Measurements from ENCODE around the gene TBCK. TPM values are rescaled to one million over a fixed set of nuclear protein-coding genes. Genes with fewer than 3 reads are reported as not detected.

TBCK gene
- total RNA-seq, 1 donor from 2014 or later: 36.1 TPM

GRCh38 chr4:106201373-106201772 is 114.6 kb downstream of the TBCK start:
- Histone ChIP-seq H3K27ac (no peak overlapping the region), H3K4me1 (no peaks in the 10 kb centered on the region), H3K36me3 (no peaks in the 10 kb centered on the region), H3K27me3 (no peaks in the 10 kb centered on the region), H3K4me3 (no peak overlapping the region), H3K9me3 (no peaks in the 10 kb centered on the region)
- intact Hi-C loops (cut with DNase I): no loop called here
- DNase-seq (ENCODE audit: extremely low spot score in 2 of 2): no peak
- no peak for TF ChIP-seq POLR2AphosphoS5 (IDR thresholded peaks at IDR 0.05; ENCODE audit: insufficient read depth in 1 of 2, low read depth in 1 of 2)
- no peak for TF ChIP-seq POLR2A (IDR thresholded peaks at IDR 0.05)
- TF ChIP-seq CTCF (IDR thresholded peaks at IDR 0.05): no peak

- intact Hi-C loops (cut with DNase I): no loop called here
- Histone ChIP-seq H3K9me3 (no peaks in the 10 kb centered on the region), H3K4me1 (no peaks in the 10 kb centered on the region), H3K27me3 (no peaks in the 10 kb centered on the region), H3K27ac (no peak overlapping the region), H3K36me3 (peaks cover 0 to 18% of the 10 kb centered on the region in 2 donors), H3K4me3 (no peak overlapping the region)
- no peak for DNase-seq (ENCODE audit: extremely low spot score in 2 of 2)
- TF ChIP-seq POLR2AphosphoS5 (IDR thresholded peaks at IDR 0.05; ENCODE audit: insufficient read depth in 1 of 2, low read depth in 1 of 2): no peak
- TF ChIP-seq CTCF (IDR thresholded peaks at IDR 0.05): no peak
- no peak for TF ChIP-seq POLR2A (IDR thresholded peaks at IDR 0.05)
Measured at GRCh38 chr4:106195435-106195950, 120.5 kb downstream of the TBCK start.

- no peak overlapping the region for H3K27ac ChIP-seq
- intact Hi-C loops (cut with DNase I): no loop called here
- peaks cover 0 to 18% of the 10 kb centered on the region in 2 donors for H3K36me3 ChIP-seq
- no peaks in the 10 kb centered on the region for H3K9me3 ChIP-seq
- H3K4me1 ChIP-seq: no peaks in the 10 kb centered on the region
- H3K4me3 ChIP-seq: no peak overlapping the region
- TF ChIP-seq POLR2A (IDR thresholded peaks at IDR 0.05) (no peak), POLR2AphosphoS5 (IDR thresholded peaks at IDR 0.05; ENCODE audit: insufficient read depth in 1 of 2, low read depth in 1 of 2) (no peak), CTCF (IDR thresholded peaks at IDR 0.05) (no peak)
- H3K27me3 ChIP-seq: no peaks in the 10 kb centered on the region
- DNase-seq (ENCODE audit: extremely low spot score in 2 of 2): no peak
Measured at GRCh38 chr4:106194801-106195200, 121.2 kb downstream of the TBCK start.

GRCh38 chr4:106192131-106192530 is 123.9 kb downstream of the TBCK start:
- H3K36me3 ChIP-seq: peaks cover 0 to 18% of the 10 kb centered on the region in 2 donors
- TF ChIP-seq POLR2AphosphoS5 (IDR thresholded peaks at IDR 0.05; ENCODE audit: insufficient read depth in 1 of 2, low read depth in 1 of 2) (no peak), CTCF (IDR thresholded peaks at IDR 0.05) (no peak), POLR2A (IDR thresholded peaks at IDR 0.05) (no peak)
- H3K9me3 ChIP-seq: no peaks in the 10 kb centered on the region
- no peaks in the 10 kb centered on the region for H3K4me1 ChIP-seq
- H3K27ac ChIP-seq: no peak overlapping the region
- DNase-seq (ENCODE audit: extremely low spot score in 2 of 2): no peak
- H3K4me3 ChIP-seq: no peak overlapping the region
- no peaks in the 10 kb centered on the region for H3K27me3 ChIP-seq
- intact Hi-C loops (cut with DNase I): no loop called here

GRCh38 chr4:106186201-106186600 is 129.8 kb downstream of the TBCK start:
- no peak overlapping the region for H3K27ac ChIP-seq
- intact Hi-C loops (cut with DNase I): no loop called here
- H3K27me3 ChIP-seq: no peaks in the 10 kb centered on the region
- no peaks in the 10 kb centered on the region for H3K4me1 ChIP-seq
- no peak overlapping the region for H3K4me3 ChIP-seq
- H3K36me3 ChIP-seq: no peaks in the 10 kb centered on the region
- no peak for DNase-seq (ENCODE audit: extremely low spot score in 2 of 2)
- no peaks in the 10 kb centered on the region for H3K9me3 ChIP-seq
- TF ChIP-seq POLR2A (IDR thresholded peaks at IDR 0.05): no peak
- no peak for TF ChIP-seq POLR2AphosphoS5 (IDR thresholded peaks at IDR 0.05; ENCODE audit: insufficient read depth in 1 of 2, low read depth in 1 of 2)
- TF ChIP-seq CTCF (IDR thresholded peaks at IDR 0.05): no peak
